Fibroblast of skin of right biceps (primary cell): ENCODE measurements around the gene CTCF.

Experiments
- DNase-seq: peaks from one replicate; pipeline ENCODE4 v3.0.0-alpha.2; 2013

CTCF gene

GRCh38 chr16:67535201-67535600 lies 27.1 kb upstream of the CTCF start:
- DNase-seq = no peak

- peak; percentile 55 for DNase-seq
Measured at GRCh38 chr16:67537270-67537635, 25.1 kb upstream of the CTCF start.

GRCh38 chr16:67537636-67538591 lies 24.4 kb upstream of the CTCF start:
- no peak for DNase-seq

- no peak for DNase-seq
Measured at GRCh38 chr16:67538666-67539101, 23.6 kb upstream of the CTCF start.

GRCh38 chr16:67539271-67539670 lies 23.1 kb upstream of the CTCF start:
- no peak for DNase-seq

- DNase-seq = no peak
Measured at GRCh38 chr16:67539691-67540635, 22.4 kb upstream of the CTCF start.

GRCh38 chr16:67540756-67541155 lies 21.6 kb upstream of the CTCF start:
- DNase-seq = no peak

GRCh38 chr16:67541391-67542263 lies 20.7 kb upstream of the CTCF start:
- DNase-seq = peak; percentile 51

GRCh38 chr16:67542464-67542863 lies 19.9 kb upstream of the CTCF start:
- peak; percentile 76 for DNase-seq

- no peak for DNase-seq
Measured at GRCh38 chr16:67543036-67543435, 19.3 kb upstream of the CTCF start.

GRCh38 chr16:67543582-67543981 lies 18.7 kb upstream of the CTCF start:
- DNase-seq = no peak

GRCh38 chr16:67544329-67544841 lies 17.9 kb upstream of the CTCF start:
- no peak for DNase-seq

GRCh38 chr16:67544844-67545664 lies 17.3 kb upstream of the CTCF start:
- DNase-seq = no peak

GRCh38 chr16:67545665-67546024 lies 16.7 kb upstream of the CTCF start:
- DNase-seq = no peak

GRCh38 chr16:67546091-67546501 lies 16.2 kb upstream of the CTCF start:
- DNase-seq = no peak

- DNase-seq = peak; percentile 60
Measured at GRCh38 chr16:67546761-67547422, 15.4 kb upstream of the CTCF start.

GRCh38 chr16:67547423-67548264 lies 14.7 kb upstream of the CTCF start:
- no peak for DNase-seq

- no peak for DNase-seq
Measured at GRCh38 chr16:67548265-67549126, 13.8 kb upstream of the CTCF start.

- DNase-seq = no peak
Measured at GRCh38 chr16:67549240-67549639, 13.1 kb upstream of the CTCF start.
